Mucosa of descending colon (tissue), 3 donors: ENCODE measurements around the gene VWA8. TPM values are rescaled to one million over a fixed set of nuclear protein-coding genes. Genes with fewer than 3 reads are reported as not detected.
"Not testable (repeated sequence)": the region's sequence is repeated elsewhere in the genome, so short reads cannot be mapped to it uniquely, and the experiment has no call there.

Experiments used
- ATAC-seq: fragments of 200-7000 bp; cut with Tn5 transposase; one replicate; pipeline ENCODE4 v1.9.1; 2020; ENCODE audit warnings: mild to moderate bottlenecking, moderate library complexity
- DNase-seq, 3 donors: peaks; one replicate each; pipeline ENCODE4 v3.0.0-alpha.2; 2020
- H3K36me3 ChIP-seq: fragments of 200-600 bp; one replicate; pipeline ENCODE4 v1.8.0; 2021; ENCODE audit warnings: low read depth, mild to moderate bottlenecking
- H3K4me1 ChIP-seq: fragments of 200-600 bp; one replicate; pipeline ENCODE4 v1.8.0; 2021; ENCODE audit warnings: low read depth, mild to moderate bottlenecking
- H3K4me3 ChIP-seq: fragments of 200-600 bp; one replicate; pipeline ENCODE4 v1.8.0; 2021; ENCODE audit warnings: mild to moderate bottlenecking
- H3K9me3 ChIP-seq: fragments of 200-600 bp; one replicate; pipeline ENCODE4 v1.8.0; 2021; ENCODE audit warnings: mild to moderate bottlenecking
- CTCF ChIP-seq: fragments of 200-600 bp; IDR thresholded peaks from one replicate; pipeline ENCODE4 v1.8.0; 2022; ENCODE audit warnings: antibody characterized with exemption, mild to moderate bottlenecking
- intact Hi-C, 2 donors: fragments of 100-400 bp; cut with DNase I in 1 of 2; cut with micrococcal nuclease in 1 of 2; formaldehyde crosslinking; loops; one replicate each; pipeline versions ENCODE4 v1.11.0 to v1.11.1; 2022; cut with DNase I, micrococcal nuclease
- total RNA-seq, 3 donors: library from RNA; stranded (reverse); fragmentation: NEBNext Ultra II Directional in 2 of 3; extraction: Animal tissue kit (Norgen Biotek cat#: 25700) in 2 of 3; gene quantifications; one replicate each; pipeline versions ENCODE4 v1.2.1 to v1.2.4, GENCODE V29; 2021 to 2023
- donor health status: DM: no; HTN: no; CAD: no; lungs with moderate emphysema.
- donor health status: DM: no; HTN: no; CAD: no.
- donor health status: DM: no; HTN: yes; CAD: no.

The VWA8 gene
- total RNA-seq, 3 donors from 2014 or later = 19.1 to 31.5 (median 27.0) TPM

GRCh38 chr13:41649659-41650058 is 311.2 kb downstream of the VWA8 start:
- DNase-seq (no peak), ATAC-seq (no peak)
- intact Hi-C loops = loop anchor here (10.0 kb wide), 1 partner anchor 295 kb away; no protein-coding TSS in a partner anchor
- Histone ChIP-seq H3K4me3 (no peak overlapping the region), H3K4me1 (no peaks in the 10 kb centered on the region), H3K36me3 (no peaks in the 10 kb centered on the region), H3K9me3 (no peaks in the 10 kb centered on the region)
- no peak for TF ChIP-seq CTCF

- Histone ChIP-seq H3K4me1 (no peaks in the 10 kb centered on the region), H3K36me3 (no peaks in the 10 kb centered on the region), H3K9me3 (no peaks in the 10 kb centered on the region), H3K4me3 (no peak overlapping the region)
- intact Hi-C loops = no loop called here
- ATAC-seq (peak; percentile 89), DNase-seq (no peak)
- no peak for TF ChIP-seq CTCF
These were observed 312.5 kb downstream of the VWA8 start for GRCh38 chr13:41648314-41648935.

- H3K9me3 ChIP-seq, intact Hi-C loops, H3K36me3 ChIP-seq, H3K4me1 ChIP-seq, H3K4me3 ChIP-seq, ATAC-seq, DNase-seq: not testable (repeated sequence)
These were observed 313.1 kb downstream of the VWA8 start for GRCh38 chr13:41647699-41648313.

GRCh38 chr13:41645331-41645730 is 315.6 kb downstream of the VWA8 start:
- ATAC-seq = no peak
- Histone ChIP-seq H3K9me3 (no peaks in the 10 kb centered on the region), H3K36me3 (no peaks in the 10 kb centered on the region), H3K4me1 (no peaks in the 10 kb centered on the region), H3K4me3 (no peak overlapping the region)
- intact Hi-C loops = no loop called here
- DNase-seq = no peak
- TF ChIP-seq CTCF = no peak

GRCh38 chr13:41644742-41645141 is 316.2 kb downstream of the VWA8 start:
- DNase-seq = no peak
- Histone ChIP-seq H3K4me1 (no peaks in the 10 kb centered on the region), H3K4me3 (no peak overlapping the region), H3K9me3 (no peaks in the 10 kb centered on the region), H3K36me3 (no peaks in the 10 kb centered on the region)
- no peak for TF ChIP-seq CTCF
- no peak for ATAC-seq
- intact Hi-C loops = no loop called here

- no peaks in the 10 kb centered on the region for H3K9me3 ChIP-seq
- no peak for ATAC-seq
- no peak overlapping the region for H3K4me3 ChIP-seq
- DNase-seq = no peak
- intact Hi-C loops = no loop called here
- no peaks in the 10 kb centered on the region for H3K36me3 ChIP-seq
- no peaks in the 10 kb centered on the region for H3K4me1 ChIP-seq
- no peak for TF ChIP-seq CTCF
These were observed 317.4 kb downstream of the VWA8 start for GRCh38 chr13:41643507-41643906.
